B cell (primary cell): Measurements from ENCODE around the gene ZNF641.

ENCODE experiments used
- EZH2 ChIP-seq: IDR thresholded peaks from 2 replicates; pipeline ENCODE4 v1.6.1; 2012; ENCODE audit warnings: borderline replicate concordance, low read depth, mild to moderate bottlenecking, moderate library complexity, low read length; ENCODE audit not compliant: insufficient read depth, poor library complexity, severe bottlenecking
- TF ChIP-seq, protein P1 (sequence below): fragments of 200-600 bp; IDR thresholded peaks from one replicate; pipeline ENCODE4 v1.8.0; 2022; ENCODE audit warnings: antibody characterized with exemption, mild to moderate bottlenecking

GRCh38 chr12:48380596-48380995, 29.9 kb upstream of the ZNF641 start:
- TF ChIP-seq EZH2 = no peak
- TF ChIP-seq, protein P1, sequence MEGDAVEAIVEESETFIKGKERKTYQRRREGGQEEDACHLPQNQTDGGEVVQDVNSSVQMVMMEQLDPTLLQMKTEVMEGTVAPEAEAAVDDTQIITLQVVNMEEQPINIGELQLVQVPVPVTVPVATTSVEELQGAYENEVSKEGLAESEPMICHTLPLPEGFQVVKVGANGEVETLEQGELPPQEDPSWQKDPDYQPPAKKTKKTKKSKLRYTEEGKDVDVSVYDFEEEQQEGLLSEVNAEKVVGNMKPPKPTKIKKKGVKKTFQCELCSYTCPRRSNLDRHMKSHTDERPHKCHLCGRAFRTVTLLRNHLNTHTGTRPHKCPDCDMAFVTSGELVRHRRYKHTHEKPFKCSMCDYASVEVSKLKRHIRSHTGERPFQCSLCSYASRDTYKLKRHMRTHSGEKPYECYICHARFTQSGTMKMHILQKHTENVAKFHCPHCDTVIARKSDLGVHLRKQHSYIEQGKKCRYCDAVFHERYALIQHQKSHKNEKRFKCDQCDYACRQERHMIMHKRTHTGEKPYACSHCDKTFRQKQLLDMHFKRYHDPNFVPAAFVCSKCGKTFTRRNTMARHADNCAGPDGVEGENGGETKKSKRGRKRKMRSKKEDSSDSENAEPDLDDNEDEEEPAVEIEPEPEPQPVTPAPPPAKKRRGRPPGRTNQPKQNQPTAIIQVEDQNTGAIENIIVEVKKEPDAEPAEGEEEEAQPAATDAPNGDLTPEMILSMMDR = no peak
